HepG2 (cell line): ENCODE results near the gene KLHL28. TPM values are rescaled to one million over a fixed set of nuclear protein-coding genes. Genes with fewer than 3 reads are reported as not detected.

Source experiments
- ATF7-NPFF ChIP-seq: sonication (generic); formaldehyde crosslinking; IDR thresholded peaks from 2 replicates; pipeline ENCODE4 v1.8.1; 2023; ENCODE audit warnings: mild to moderate bottlenecking, low read depth, missing genetic modification reagents, moderate library complexity
- BRCA1 ChIP-seq: sonication (generic); formaldehyde crosslinking; IDR thresholded peaks from 2 replicates; pipeline ENCODE4 v1.4.0; 2020; ENCODE audit warnings: missing genetic modification reagents
- CEBPG ChIP-seq: IDR thresholded peaks from 2 replicates; pipeline ENCODE4 v1.6.1; 2016
- DNMT3B ChIP-seq: conservative IDR thresholded peaks from 2 replicates; pipeline ENCODE4 v1.6.1; 2016; ENCODE audit warnings: missing biosample characterization, control low read depth
- FOXA1 ChIP-seq, 2 experiments: fragments of 450-650 bp in 1 of 2; sonication (generic) in 1 of 2; formaldehyde crosslinking in 1 of 2; IDR thresholded peaks; 2 replicates each; pipeline versions ENCODE4 v1.4.0 to v1.6.1; 2016 to 2020; ENCODE audit warnings: missing genetic modification reagents in 1 of 2
- KDM5A ChIP-seq: fragments of 200-600 bp; sonication (generic); IDR thresholded peaks from 2 replicates; pipeline ENCODE4 v1.7.0; 2018; ENCODE audit warnings: antibody characterized with exemption, mild to moderate bottlenecking, low read length, borderline replicate concordance
- KMT2A ChIP-seq: sonication (generic); formaldehyde crosslinking; IDR thresholded peaks from 2 replicates; pipeline ENCODE4 v1.4.0; 2020; ENCODE audit warnings: missing genetic modification reagents
- MXD4 ChIP-seq: IDR thresholded peaks from 2 replicates; pipeline ENCODE4 v1.6.1; 2016; ENCODE audit warnings: mild to moderate bottlenecking, missing biosample characterization, missing genetic modification reagents
- PAX8 ChIP-seq: sonication (generic); formaldehyde crosslinking; IDR thresholded peaks from 2 replicates; pipeline ENCODE4 v1.8.0; 2022; ENCODE audit warnings: mild to moderate bottlenecking, missing genetic modification reagents, borderline replicate concordance
- PHF5A ChIP-seq: IDR thresholded peaks from one replicate; pipeline ENCODE4 v1.6.1; 2018; ENCODE audit warnings: low read depth, missing genetic modification reagents; ENCODE audit not compliant: unreplicated experiment
- SMC3 ChIP-seq: IDR thresholded peaks from 2 replicates; pipeline ENCODE4 v1.6.1; 2011; ENCODE audit warnings: low read length, improper control_type of control experiment
- ZC3H13 ChIP-seq: sonication (generic); formaldehyde crosslinking; IDR thresholded peaks from 2 replicates; pipeline ENCODE4 v1.8.1; 2023; ENCODE audit warnings: mild to moderate bottlenecking, missing genetic modification reagents, moderate library complexity
- ZNF10 ChIP-seq: sonication (generic); formaldehyde crosslinking; IDR thresholded peaks from 2 replicates; pipeline ENCODE4 v1.4.0; 2020; ENCODE audit warnings: mild to moderate bottlenecking, low read depth, missing genetic modification reagents, borderline replicate concordance
- ZNF773 ChIP-seq: sonication (generic); formaldehyde crosslinking; IDR thresholded peaks from 2 replicates; pipeline ENCODE4 v1.4.0; 2020; ENCODE audit warnings: missing genetic modification reagents, borderline replicate concordance
- ZNF780A ChIP-seq: sonication (generic); formaldehyde crosslinking; IDR thresholded peaks from 2 replicates; pipeline ENCODE4 v1.8.0; 2022; ENCODE audit warnings: mild to moderate bottlenecking, missing genetic modification reagents, moderate library complexity
- polyA plus RNA-seq, 8 experiments: library from polyadenylated mRNA; depleted of rRNA in 3 of 8; stranded (reverse) in 7 of 8; unstranded in 1 of 8; fragments of >200 nt; fragmentation: Illumina TruSeq in 4 of 8; extraction: Trizol in 4 of 8; gene quantifications; 2 replicates each; pipeline versions ENCODE4 v1.2.1 to v1.2.3, GENCODE V29; 2011 to 2016; ENCODE audit warnings: low read depth in 4 of 8, missing spikeins in 1 of 8, mixed read lengths in 1 of 8; ENCODE audit not compliant: insufficient read depth in 1 of 8
- total RNA-seq, 5 experiments: library from RNA; depleted of rRNA; stranded (reverse); fragments of >200 nt; fragmentation: Illumina TruSeq; extraction: Trizol; gene quantifications; 2 replicates each; pipeline ENCODE4 v1.2.3, GENCODE V29; 2016; ENCODE audit warnings: low read depth in 1 of 5
- TF ChIP-seq, protein P1 (sequence below): sonication (generic); formaldehyde crosslinking; IDR thresholded peaks from 2 replicates; pipeline ENCODE4 v1.4.0; 2020; ENCODE audit warnings: missing genetic modification reagents, borderline replicate concordance
- TF ChIP-seq, protein P2 (sequence below): IDR thresholded peaks from 2 replicates; pipeline ENCODE4 v1.6.1; 2016; ENCODE audit warnings: mild to moderate bottlenecking
- TF ChIP-seq, protein P3 (sequence below), 2 experiments: sonication (generic) in 1 of 2; formaldehyde crosslinking in 1 of 2; IDR thresholded peaks; 2 replicates each; pipeline versions ENCODE4 v1.4.0 to v1.6.1; 2018 to 2020; ENCODE audit warnings: missing genetic modification reagents in 2 of 2, borderline replicate concordance in 1 of 2, low read depth in 1 of 2, mild to moderate bottlenecking in 1 of 2, missing biosample characterization in 1 of 2
- TF ChIP-seq, protein P4 (sequence below): IDR thresholded peaks from 2 replicates; pipeline ENCODE4 v1.6.1; 2016; ENCODE audit warnings: low read depth, control low read depth

KLHL28 gene
- total and polyA plus RNA-seq, 2 of the 13 experiments (the other 11 are each of a cell fraction or from before 2014, with no cell fraction given) = 3.4 to 6.6 TPM

DNA sequence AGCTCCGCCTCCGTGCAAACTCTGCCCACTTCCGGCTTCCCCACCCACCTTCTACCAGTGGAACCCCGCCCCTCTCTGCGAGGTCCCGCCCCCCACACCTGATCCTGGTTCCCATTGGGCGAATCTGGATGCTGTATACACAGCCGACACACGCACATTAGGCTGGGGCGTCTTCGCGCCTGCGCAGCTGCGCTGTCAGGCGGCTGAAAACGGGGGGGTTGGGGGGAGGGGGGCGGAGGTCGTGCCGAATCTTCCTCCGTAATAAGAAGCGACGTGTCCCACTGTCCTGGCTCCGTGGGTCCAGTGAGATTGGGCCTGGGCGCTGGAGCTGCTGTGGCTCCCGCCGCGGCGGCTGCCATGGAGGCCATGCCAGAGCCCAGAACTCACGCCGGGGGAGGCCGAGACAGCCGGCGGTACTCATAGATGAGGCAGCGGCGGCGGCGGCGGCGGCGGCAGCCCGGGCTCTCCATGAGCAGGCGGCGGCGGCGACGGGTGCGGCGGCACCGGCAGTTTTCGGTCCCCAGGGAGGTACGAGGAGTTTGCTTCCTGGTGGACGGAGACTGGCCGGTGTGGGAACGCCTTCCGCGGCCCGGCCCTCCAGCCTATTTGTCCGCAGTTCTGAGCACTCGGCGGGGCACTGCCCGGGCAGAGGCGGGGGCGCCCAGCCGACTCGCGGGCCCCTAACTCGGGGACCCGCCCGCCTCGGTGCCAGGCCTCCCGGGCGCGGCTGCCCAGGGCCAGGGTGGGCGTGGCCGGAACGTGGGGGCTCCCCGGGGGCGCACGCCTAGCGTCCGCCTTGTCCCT is 64.5 kb downstream of the KLHL28 start (continued):
- peak; percentile 57; the same call in 1 of the 2 replicates for TF ChIP-seq KDM5A
- TF ChIP-seq, protein P1, sequence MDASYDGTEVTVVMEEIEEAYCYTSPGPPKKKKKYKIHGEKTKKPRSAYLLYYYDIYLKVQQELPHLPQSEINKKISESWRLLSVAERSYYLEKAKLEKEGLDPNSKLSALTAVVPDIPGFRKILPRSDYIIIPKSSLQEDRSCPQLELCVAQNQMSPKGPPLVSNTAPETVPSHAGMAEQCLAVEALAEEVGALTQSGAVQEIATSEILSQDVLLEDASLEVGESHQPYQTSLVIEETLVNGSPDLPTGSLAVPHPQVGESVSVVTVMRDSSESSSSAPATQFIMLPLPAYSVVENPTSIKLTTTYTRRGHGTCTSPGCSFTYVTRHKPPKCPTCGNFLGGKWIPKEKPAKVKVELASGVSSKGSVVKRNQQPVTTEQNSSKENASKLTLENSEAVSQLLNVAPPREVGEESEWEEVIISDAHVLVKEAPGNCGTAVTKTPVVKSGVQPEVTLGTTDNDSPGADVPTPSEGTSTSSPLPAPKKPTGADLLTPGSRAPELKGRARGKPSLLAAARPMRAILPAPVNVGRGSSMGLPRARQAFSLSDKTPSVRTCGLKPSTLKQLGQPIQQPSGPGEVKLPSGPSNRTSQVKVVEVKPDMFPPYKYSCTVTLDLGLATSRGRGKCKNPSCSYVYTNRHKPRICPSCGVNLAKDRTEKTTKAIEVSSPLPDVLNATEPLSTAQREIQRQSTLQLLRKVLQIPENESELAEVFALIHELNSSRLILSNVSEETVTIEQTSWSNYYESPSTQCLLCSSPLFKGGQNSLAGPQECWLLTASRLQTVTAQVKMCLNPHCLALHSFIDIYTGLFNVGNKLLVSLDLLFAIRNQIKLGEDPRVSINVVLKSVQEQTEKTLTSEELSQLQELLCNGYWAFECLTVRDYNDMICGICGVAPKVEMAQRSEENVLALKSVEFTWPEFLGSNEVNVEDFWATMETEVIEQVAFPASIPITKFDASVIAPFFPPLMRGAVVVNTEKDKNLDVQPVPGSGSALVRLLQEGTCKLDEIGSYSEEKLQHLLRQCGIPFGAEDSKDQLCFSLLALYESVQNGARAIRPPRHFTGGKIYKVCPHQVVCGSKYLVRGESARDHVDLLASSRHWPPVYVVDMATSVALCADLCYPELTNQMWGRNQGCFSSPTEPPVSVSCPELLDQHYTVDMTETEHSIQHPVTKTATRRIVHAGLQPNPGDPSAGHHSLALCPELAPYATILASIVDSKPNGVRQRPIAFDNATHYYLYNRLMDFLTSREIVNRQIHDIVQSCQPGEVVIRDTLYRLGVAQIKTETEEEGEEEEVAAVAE (CRISPR knock-in tag) = 0 out of 2 replicates have a peak, but pooled peaks have one; percentile 17
- TF ChIP-seq PAX8 = no peak
- 0 out of 2 replicates have a peak, but pooled peaks have one; percentile 12 for TF ChIP-seq ZNF773
- TF ChIP-seq, protein P2, sequence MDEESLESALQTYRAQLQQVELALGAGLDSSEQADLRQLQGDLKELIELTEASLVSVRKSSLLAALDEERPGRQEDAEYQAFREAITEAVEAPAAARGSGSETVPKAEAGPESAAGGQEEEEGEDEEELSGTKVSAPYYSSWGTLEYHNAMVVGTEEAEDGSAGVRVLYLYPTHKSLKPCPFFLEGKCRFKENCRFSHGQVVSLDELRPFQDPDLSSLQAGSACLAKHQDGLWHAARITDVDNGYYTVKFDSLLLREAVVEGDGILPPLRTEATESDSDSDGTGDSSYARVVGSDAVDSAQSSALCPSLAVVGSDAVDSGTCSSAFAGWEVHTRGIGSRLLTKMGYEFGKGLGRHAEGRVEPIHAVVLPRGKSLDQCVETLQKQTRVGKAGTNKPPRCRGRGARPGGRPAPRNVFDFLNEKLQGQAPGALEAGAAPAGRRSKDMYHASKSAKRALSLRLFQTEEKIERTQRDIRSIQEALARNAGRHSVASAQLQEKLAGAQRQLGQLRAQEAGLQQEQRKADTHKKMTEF (CRISPR knock-in tag) = peak; percentile 70
- TF ChIP-seq, protein P3, sequence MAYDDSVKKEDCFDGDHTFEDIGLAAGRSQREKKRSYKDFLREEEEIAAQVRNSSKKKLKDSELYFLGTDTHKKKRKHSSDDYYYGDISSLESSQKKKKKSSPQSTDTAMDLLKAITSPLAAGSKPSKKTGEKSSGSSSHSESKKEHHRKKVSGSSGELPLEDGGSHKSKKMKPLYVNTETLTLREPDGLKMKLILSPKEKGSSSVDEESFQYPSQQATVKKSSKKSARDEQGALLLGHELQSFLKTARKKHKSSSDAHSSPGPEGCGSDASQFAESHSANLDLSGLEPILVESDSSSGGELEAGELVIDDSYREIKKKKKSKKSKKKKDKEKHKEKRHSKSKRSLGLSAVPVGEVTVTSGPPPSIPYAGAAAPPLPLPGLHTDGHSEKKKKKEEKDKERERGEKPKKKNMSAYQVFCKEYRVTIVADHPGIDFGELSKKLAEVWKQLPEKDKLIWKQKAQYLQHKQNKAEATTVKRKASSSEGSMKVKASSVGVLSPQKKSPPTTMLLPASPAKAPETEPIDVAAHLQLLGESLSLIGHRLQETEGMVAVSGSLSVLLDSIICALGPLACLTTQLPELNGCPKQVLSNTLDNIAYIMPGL (CRISPR knock-in tag; IDR thresholded peaks at IDR 0.05; ENCODE audit: borderline replicate concordance in 1 of 2, low read depth in 1 of 2) = peak; percentile 66 to 76; a peak in 3 of 4 replicates
- peak; percentile 83 for TF ChIP-seq ATF7-NPFF (CRISPR knock-in tag)
- TF ChIP-seq ZNF780A = 0 out of 2 replicates have a peak, but pooled peaks have one; percentile 56
- no peak for TF ChIP-seq FOXA1 (IDR thresholded peaks at IDR 0.05)
- TF ChIP-seq FOXA1 (CRISPR knock-in tag; IDR thresholded peaks at IDR 0.05) = peak; percentile 81
- TF ChIP-seq CEBPG (CRISPR knock-in tag) = no peak
- TF ChIP-seq, protein P4, sequence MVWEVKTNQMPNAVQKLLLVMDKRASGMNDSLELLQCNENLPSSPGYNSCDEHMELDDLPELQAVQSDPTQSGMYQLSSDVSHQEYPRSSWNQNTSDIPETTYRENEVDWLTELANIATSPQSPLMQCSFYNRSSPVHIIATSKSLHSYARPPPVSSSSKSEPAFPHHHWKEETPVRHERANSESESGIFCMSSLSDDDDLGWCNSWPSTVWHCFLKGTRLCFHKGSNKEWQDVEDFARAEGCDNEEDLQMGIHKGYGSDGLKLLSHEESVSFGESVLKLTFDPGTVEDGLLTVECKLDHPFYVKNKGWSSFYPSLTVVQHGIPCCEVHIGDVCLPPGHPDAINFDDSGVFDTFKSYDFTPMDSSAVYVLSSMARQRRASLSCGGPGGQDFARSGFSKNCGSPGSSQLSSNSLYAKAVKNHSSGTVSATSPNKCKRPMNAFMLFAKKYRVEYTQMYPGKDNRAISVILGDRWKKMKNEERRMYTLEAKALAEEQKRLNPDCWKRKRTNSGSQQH (CRISPR knock-in tag) = peak; percentile 23; the same call in 1 of the 2 replicates
- TF ChIP-seq ZNF10 (CRISPR knock-in tag) = no peak
- TF ChIP-seq PHF5A = peak; percentile 42
- 0 out of 2 replicates have a peak, but pooled peaks have one; percentile 32 for TF ChIP-seq ZC3H13 (CRISPR knock-in tag)
- peak; percentile 78 for TF ChIP-seq MXD4 (CRISPR knock-in tag)
- TF ChIP-seq BRCA1 (CRISPR knock-in tag) = no peak
- TF ChIP-seq KMT2A (CRISPR knock-in tag) = peak; percentile 29; the same call in 1 of the 2 replicates
- peak; percentile 66; the same call in 1 of the 2 replicates for TF ChIP-seq DNMT3B (CRISPR knock-in tag)
- no peak for TF ChIP-seq SMC3
